ENCODE measurements around the gene NPR2.
A peak's percentile ranks its signal among the peaks of the same experiment; 100 is the strongest.

The NPR2 gene

GRCh38 chr9:35801328-35802128 lies 10.1 kb downstream of the NPR2 start:
- DNase-seq: no peak

DNA sequence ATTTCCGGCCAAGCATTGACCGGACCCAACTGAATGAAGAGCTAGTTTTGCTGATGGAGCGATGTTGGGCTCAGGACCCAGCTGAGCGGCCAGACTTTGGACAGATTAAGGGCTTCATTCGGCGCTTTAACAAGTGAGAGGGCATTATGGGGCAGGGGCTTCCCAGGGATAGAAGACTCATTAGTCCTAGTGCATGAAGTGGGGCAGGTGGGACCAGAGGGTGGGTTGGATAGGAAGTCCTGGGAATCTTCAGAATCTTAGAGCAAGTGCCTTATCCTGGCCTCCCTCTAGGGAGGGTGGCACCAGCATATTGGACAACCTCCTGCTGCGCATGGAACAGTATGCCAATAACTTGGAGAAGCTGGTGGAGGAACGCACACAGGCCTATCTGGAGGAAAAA lies 14.7 kb downstream of the NPR2 start:
- no peak for DNase-seq

DNA sequence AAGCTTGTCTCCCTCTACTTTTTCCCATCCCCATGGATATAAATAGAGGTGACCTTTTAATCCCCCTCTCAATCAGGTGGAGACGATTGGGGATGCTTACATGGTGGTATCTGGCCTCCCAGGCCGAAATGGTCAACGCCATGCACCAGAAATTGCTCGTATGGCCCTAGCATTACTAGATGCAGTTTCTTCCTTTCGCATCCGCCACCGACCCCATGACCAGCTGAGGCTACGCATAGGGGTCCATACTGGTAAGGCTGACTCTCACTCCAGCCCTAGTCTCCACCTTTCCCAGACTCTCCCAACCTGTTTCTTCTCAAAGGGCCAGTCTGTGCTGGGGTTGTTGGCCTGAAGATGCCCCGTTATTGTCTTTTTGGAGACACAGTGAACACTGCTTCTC lies 17.0 kb downstream of the NPR2 start:
- DNase-seq: no peak

- no peak for DNase-seq
Observed at GRCh38 chr9:35810122-35810521, 18.7 kb downstream of the NPR2 start.

GRCh38 chr9:35811381-35812024 lies 20.1 kb downstream of the NPR2 start:
- no peak for DNase-seq

DNA sequence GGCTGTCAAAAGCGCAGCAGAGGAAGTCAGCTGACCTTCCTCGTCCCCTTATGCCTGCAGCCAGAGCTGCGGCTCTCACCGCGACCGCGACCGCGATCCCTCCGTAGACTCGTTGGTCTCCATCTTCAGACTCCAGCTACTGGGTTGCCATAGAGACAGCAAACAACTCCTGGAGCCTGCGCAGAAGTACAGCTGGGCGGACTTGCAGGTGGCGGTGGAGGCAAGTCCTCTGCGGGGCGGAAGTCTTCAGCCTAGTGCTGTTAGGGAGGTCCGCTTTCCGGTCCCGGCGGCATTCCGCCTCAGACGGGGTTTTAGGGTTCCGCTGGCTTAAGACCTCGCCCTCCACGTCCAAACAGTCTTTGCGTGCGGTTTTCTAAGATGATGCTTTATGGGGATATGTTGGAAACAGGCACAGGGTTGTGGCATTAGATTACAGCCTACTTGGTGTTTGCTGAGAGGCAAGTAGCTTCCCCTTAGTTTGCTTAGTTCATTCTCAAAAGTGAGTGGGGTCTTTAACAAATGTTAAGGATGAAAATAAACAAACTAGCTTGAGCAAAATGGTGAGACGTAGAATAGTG lies 20.7 kb downstream of the NPR2 start, which contains the start of gene SPAG8:
Gene SPAG8 (minus strand): TSS at position 238 of the 578 bp plus-strand sequence. CDS start 115 bp downstream, at position 123.
- DNase-seq: peak; percentile 92

- peak; percentile 2 for DNase-seq
Observed at GRCh38 chr9:35813434-35814105, 22.2 kb downstream of the NPR2 start.

- peak; percentile 26 for DNase-seq
Observed at GRCh38 chr9:35814106-35814840, 22.9 kb downstream of the NPR2 start.

DNA sequence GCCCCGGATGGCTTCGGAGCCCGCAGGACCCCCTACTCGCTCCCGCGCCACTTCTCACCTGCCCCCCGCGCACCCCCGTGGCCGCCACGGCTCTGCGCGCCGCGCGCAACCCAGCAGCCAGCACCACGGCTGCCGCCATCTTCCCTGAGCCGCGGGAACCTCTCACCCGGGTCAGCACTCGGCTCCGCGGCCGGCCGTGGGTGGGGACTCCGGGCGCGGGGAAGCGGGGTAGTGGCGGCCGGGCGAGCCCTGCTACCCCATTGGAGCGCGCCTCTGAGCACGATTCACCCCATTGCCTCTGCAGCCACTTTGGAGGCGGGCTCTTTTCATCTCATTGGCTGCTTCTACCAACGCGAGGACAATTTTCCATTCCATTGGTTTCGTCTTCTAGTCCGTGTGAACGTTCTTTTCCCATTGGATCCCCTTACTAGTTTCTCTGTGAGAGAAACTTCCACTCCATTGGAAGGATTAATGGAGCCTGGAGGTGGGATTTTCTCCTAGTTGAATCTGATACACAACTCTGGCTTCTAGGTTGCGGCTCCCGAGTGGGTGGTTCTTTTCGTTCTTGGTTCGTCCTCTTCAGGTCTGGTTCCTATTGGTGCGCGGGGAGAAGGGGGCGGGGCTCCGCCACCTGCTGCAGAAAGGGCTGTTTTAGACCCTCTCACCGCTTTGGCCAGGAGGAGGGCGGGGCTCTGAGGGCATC lies 23.6 kb downstream of the NPR2 start, which contains the start of gene HINT2:
Gene HINT2 (minus strand): TSS at position 202 of the 703 bp plus-strand sequence. CDS start 63 bp downstream, at position 139.
- peak; percentile 97 for DNase-seq

DNA sequence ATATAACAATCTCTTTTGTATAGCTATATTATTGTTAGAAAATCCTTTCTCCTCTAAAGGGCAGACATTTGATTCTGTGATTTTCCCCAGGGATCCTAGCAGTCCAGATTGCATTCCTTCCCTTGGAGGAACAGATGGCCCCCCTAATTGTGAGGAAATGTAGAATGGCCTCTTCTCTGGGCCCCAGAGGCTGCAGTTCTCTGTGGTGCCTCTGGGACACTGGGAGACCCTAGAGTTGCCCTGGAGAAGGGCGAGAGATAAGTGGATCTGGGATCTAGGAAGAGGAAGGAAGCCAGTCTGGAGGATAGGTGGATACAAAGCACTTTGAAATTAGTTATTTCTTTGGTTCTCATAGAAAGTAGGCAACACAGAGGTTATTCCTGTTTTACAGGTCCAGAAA lies 25.3 kb downstream of the NPR2 start:
- peak; percentile 89 for DNase-seq

GRCh38 chr9:35818341-35818740 lies 26.9 kb downstream of the NPR2 start:
- DNase-seq: no peak

GRCh38 chr9:35820076-35820475 lies 28.7 kb downstream of the NPR2 start:
- DNase-seq: no peak

DNA sequence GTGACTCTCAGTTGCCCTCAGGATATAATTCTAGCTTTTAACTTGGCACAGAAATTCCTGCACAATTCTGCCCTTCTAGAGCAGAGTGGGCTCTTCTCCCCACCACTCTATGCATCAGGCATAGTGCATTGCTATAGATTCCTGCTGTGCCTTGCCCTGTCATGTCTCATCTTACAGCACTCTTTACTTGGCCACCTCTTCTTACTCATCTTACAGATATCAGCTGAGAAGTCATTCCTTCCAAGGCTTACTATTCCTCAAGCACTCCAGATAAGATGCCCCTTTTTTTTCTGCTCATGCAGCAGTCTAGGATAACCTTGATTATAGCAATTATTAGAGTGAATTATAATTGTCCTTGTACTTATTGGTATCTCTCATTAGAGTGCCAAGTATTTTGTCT lies 31.5 kb downstream of the NPR2 start:
- no peak for DNase-seq

- peak; percentile 59 for DNase-seq
Observed at GRCh38 chr9:35826071-35826701, 34.8 kb downstream of the NPR2 start.

- DNase-seq: no peak
Observed at GRCh38 chr9:35827486-35827885, 36.1 kb downstream of the NPR2 start.

DNA sequence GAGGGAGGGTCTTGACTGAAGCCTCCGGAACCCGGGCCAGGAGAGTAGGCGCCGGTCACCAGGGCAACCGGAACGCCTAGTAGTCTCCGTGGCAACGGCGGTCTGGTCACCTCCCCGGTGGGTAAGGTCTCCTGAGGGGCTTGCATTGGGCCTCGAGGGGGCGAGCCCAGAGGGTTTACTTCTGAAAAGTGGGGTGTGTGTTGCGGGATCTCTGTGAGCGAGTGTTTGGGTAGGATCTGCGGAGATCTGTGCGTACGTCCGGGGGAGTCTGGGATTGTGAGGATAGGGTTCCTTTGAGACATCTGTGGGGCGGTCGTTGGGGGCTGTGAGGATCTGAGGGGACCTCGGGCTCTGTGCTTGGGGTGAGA lies 37.3 kb downstream of the NPR2 start, which contains the start of gene FAM221B:
Gene FAM221B (minus strand): TSS at position 17 of the 368 bp plus-strand sequence. CDS start 2,571 bp downstream, outside the sequence.
- DNase-seq: no peak

GRCh38 chr9:35829084-35829763 lies 37.8 kb downstream of the NPR2 start, which contains the start of gene TMEM8B:
Gene TMEM8B, plus strand, starts transcription at chr9:35829228. Its CDS starts 220 bp downstream, at chr9:35829448.
- DNase-seq: peak; percentile 69

GRCh38 chr9:35829764-35830096 lies 38.3 kb downstream of the NPR2 start:
- no peak for DNase-seq

DNA sequence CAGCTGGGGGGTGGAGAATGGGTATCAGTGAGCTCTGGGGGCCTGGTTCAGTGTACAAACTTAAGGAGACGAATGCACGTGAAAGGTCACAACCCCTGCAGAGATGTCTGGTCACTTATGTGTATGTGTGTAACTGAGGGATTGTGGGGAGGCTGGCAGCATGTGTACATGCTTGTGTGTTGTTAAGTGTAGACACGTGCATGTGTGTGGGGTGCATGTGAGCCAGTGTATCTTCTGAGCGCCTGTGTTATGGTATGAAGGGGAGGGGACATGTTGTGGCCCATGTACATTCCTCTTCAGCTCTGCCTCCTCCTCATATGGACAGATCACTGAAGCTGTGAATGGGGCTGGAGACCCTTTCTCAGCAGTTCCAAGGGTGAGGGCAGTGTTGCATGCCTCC lies 39.6 kb downstream of the NPR2 start:
- no peak for DNase-seq

- DNase-seq: no peak
Observed at GRCh38 chr9:35832814-35833213, 41.4 kb downstream of the NPR2 start.
